ENCODE results near the gene EHMT2.
A peak's percentile ranks its signal among the peaks of the same experiment; 100 is the strongest.
"Not testable (repeated sequence)": the region's sequence is repeated elsewhere in the genome, so short reads cannot be mapped to it uniquely, and the experiment has no call there.

Gene EHMT2

DNA sequence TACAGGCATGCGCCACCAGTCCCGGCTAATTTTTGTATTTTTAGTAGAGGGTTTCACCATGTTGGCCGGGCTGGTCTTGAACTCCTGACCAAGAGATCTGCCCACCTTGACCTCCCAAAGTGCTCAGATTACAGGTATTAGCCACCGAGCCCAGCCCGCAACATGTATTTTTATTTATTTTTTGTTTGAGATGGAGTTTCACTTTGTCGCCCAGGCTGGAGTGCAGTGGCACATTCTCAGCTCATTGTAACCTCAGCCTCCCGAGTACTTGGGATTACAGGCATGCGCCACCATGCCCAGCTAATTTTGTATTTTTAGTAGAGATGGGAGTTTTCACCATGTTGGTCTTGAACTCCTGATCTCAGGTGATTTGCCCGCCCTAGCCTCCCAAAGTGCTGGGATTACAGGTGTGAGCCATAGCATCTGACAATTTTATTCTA, 59.4 kb downstream of the EHMT2 start:
- DNase-seq (ENCODE audit: low read depth in 2 of 2) = not testable (repeated sequence)

DNA sequence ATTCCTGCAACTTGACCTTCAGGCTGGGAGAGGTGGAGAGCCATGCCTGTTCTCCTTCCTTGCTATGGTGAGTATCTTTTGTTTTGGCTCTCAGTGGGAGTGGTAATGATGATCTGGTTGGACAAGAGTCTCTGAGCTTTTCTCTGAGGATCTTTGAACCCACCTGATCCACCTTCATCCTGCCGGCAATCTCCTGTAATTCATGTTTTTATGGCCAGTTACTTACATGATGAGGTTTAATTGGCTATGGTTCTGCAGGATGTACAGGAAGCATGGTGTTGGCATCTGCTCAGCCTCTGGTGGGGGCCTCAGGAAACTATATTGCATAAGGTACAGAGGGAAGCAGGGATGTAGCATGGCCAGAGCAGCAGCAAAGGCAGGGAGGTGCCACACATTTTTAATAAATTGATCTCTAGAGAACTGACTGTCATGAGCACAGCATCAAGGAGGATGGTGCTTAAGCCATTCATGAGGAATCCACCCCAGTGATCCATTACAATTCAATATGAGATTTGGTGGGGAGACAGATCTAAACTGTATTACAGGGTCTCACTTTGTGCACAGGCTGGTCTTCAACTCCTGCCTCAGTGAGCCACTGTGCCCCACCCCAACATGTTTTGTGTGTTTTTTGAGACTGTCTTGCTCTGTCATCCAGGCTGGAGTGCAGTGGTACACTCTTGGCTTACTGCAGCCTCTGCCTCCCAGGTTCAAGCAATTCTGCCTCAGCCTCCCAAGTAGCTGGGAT, 60.0 kb downstream of the EHMT2 start:
- no peak for DNase-seq (ENCODE audit: low read depth in 2 of 2)

DNA sequence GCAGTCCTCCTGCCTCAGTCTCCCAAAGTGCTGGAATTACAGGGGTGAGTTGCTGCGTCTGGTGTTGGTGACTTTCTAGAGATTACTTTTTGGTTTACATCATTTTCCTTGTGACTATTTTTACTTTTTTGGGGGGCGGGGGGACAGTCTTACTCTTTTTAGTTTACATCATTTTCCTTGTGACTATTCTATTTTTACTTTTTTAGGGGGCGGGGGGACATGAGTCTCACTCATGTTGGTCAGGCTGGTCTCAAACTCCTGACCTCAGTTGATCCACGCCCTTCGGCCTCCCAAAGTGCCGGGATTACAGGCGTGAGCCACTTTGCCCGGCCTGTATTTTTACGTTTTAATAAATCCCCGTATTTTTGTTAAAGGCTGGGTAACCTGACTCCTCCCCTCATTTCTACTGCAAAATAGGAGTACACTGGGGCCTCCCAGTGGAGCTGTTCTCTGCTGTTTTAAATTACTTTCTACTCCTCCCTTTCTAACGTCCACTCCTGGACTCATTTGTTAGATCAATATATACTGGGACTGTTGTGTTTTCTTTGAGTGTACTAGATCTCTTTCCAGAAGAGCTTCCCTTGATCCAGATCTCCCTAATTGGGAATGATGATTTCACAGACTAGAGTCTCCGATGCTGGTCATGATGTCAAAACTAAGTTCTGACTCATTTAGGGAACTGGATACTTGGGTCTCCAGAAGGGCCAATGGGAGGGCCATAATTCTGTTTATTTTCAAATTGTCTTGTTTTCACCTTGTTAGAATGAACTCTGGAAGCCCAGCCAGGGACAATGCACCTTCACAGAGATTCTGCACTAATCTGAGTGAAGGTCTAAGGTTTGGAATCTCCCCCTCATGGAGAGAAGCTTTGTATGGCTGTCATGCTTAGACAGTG, 60.8 kb downstream of the EHMT2 start:
- DNase-seq (ENCODE audit: low read depth in 2 of 2) = no peak

DNA sequence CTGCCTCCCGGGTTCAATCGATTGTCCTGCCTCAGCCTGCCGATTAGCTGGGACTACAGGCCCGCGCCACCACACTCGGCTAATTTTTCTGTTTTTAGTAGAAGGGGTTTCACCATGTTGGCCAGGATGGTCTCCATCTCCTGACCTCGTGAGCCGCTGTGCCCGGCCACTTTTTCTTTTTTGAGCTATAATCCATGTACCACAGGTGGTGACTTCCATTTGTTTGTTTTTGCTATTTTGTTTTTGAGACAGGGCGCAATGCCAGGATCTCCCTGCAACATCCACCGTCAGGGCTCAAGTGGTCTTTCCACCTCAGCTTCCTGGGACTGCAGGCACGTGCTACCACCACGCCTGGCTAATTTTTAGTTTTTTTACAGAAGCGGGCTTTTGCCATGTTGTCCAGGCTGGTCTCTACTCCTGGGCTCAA, 61.4 kb downstream of the EHMT2 start:
- no peak for DNase-seq (ENCODE audit: low read depth in 2 of 2)

DNA sequence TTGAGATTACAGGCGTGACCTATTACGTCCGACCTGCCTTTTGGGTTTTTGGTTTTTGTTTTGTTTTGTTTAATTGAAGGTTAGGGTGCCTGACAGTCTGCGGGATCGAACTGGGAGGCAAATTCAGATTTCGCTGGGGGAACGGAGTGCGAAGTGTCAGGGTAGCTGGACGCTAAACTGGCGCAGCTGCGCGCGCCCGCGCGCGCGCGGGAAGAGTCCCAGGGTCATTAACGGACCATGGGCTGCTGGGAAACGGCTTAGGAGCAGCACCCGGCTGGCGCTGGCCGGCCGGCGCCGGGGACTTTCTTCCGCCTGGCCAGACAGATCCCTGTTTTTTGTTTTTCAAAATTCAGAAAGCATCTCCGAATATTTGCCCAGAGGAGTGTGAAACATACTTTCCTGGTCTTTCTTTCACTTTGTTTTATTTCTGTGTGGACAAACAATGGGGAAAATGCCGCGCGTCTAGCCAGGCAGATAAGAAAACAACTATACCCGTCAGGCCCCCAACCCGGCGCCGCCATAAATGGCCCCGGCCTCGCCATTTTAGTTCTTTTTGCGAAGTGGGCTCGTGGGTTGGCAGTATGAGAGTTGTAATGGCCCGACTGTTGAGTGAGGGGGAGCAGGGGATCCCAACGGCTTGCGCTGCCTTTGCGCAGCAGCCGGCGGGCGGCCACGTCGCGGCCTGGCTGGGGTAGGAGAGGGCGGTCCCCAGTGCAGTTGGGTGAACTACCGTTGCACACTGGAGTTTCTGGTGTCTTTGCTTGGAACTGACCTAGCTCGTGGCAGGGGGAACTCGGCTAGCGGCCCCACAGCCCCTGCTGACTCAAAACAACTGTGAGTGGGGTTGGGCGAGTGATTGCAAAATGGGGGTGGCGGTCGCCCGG, 62.9 kb downstream of the EHMT2 start:
- peak; percentile 54 to 61 for DNase-seq (ENCODE audit: low read depth in 2 of 2)

DNA sequence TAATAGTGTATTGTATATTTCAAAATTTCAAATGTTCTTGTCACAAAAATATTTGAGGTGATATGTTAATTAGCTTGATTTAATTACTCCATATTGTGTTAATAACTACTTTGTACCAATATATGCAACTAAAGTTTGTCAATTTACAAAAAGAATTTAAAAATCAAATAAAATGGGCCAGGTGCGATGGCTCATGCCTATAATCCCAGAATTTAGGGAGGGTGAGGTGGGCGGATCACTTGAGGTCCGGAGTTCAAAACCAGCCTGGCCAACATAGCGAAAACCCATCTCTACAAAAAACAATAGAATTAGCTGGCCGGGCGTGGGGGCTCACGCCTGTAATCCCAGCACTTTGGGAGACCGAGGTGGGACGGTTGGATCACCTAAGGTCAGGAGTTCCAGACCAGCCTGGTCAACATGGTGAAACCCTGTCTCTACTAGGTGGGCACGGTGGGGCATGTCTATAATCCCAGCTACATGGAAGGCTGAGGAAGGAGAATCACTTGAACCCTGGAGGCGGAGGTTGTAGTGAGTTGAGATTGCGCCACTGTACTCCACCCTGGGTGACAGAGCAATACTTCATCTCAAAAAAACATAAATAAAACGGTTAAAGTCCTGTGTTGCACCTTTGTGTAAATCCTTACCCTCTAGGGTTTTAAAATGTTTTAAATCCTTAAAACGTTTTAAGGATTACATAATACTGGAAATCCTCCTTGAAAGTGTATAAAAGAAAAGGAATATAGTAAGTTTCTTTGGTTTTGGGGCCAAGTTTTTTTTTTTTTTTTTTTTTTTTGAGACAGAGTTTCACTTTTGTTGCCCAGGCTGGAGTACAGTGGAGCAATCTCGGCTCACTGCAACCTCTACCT, 65.9 kb downstream of the EHMT2 start:
- no peak for DNase-seq (ENCODE audit: low read depth in 2 of 2)

DNA sequence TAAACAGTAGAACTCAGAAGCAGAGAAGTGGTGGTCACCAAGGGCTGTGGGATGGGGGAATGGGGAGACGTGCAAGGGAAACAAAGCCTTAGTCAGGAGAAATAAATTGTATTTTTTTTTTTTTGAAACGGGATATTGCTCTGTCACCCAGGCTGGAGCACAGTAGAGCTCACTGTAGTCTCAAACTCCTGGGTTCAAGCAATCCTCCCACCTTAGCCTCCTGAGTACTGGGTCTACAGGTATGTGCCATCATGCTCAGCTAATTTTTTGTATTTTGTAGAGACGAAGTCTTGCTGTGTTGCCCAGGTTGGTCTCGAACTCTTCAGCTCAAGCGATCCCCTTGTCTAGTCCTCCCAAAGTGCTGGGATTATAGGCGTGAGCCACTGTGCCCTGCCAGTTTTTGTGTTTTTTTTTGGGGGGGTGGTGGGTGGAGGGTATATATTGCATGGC, 66.6 kb downstream of the EHMT2 start:
- DNase-seq (ENCODE audit: low read depth in 2 of 2) = no peak

All from activated CD8-positive, alpha-beta memory T cell treated with anti-CD3 and anti-CD28 coated beads for 4 hours (primary cell).